Fibroblast of skin of back (primary cell): Measurements from ENCODE around the gene MAP3K14.
A peak's percentile ranks its signal among the peaks of the same experiment; 100 is the strongest.

Source experiments
- DNase-seq: peaks from one replicate; pipeline ENCODE4 v3.0.0-alpha.2; 2013

MAP3K14 gene

GRCh38 chr17:45338996-45339535 lies 22.2 kb upstream of the MAP3K14 start:
- no peak for DNase-seq

- DNase-seq = no peak
Measured at GRCh38 chr17:45338023-45338781, 21.4 kb upstream of the MAP3K14 start.

GRCh38 chr17:45336390-45337182 lies 19.8 kb upstream of the MAP3K14 start:
- DNase-seq = no peak

- DNase-seq = no peak
Measured at GRCh38 chr17:45335721-45336120, 18.9 kb upstream of the MAP3K14 start.

GRCh38 chr17:45334701-45335677 lies 18.2 kb upstream of the MAP3K14 start:
- no peak for DNase-seq

GRCh38 chr17:45334231-45334630 lies 17.4 kb upstream of the MAP3K14 start:
- no peak for DNase-seq

- no peak for DNase-seq
Measured at GRCh38 chr17:45333702-45334092, 16.9 kb upstream of the MAP3K14 start.

- DNase-seq = peak; percentile 40
Measured at GRCh38 chr17:45332989-45333701, 16.3 kb upstream of the MAP3K14 start.

GRCh38 chr17:45332505-45332904 lies 15.7 kb upstream of the MAP3K14 start:
- no peak for DNase-seq

GRCh38 chr17:45326626-45327025 lies 9.8 kb upstream of the MAP3K14 start:
- no peak for DNase-seq

GRCh38 chr17:45325810-45326209 lies 9.0 kb upstream of the MAP3K14 start:
- peak; percentile 76 for DNase-seq

GRCh38 chr17:45324336-45324735 lies 7.5 kb upstream of the MAP3K14 start:
- DNase-seq = no peak

- DNase-seq = no peak
Measured at GRCh38 chr17:45322168-45322567, 5.3 kb upstream of the MAP3K14 start.

- DNase-seq = peak; percentile 99
Measured at GRCh38 chr17:45320931-45321461, 4.2 kb upstream of the MAP3K14 start.

GRCh38 chr17:45320349-45320930 lies 3.6 kb upstream of the MAP3K14 start:
- peak; percentile 78 for DNase-seq

- peak; percentile 58 for DNase-seq
Measured at GRCh38 chr17:45319239-45319703, 2.5 kb upstream of the MAP3K14 start.

- no peak for DNase-seq
Measured at GRCh38 chr17:45318561-45319230, 1.9 kb upstream of the MAP3K14 start.

GRCh38 chr17:45317111-45317928 lies 500 bp upstream of the MAP3K14 start:
- peak; percentile 100 for DNase-seq

GRCh38 chr17:45315648-45316433 lies 979 bp downstream of the MAP3K14 start:
- DNase-seq = no peak
